A549 treated with Mapracorat at 1 μM for 4 hours (cell line): Measurements from ENCODE around the gene AHCYL2. TPM values are rescaled to one million over a fixed set of nuclear protein-coding genes. Genes with fewer than 3 reads are reported as not detected.

ENCODE experiments used
- total RNA-seq: library from RNA; stranded (reverse); fragments of 200-300 nt; extraction: Qiagen RNA extraction; gene quantifications from 5 replicates; pipeline ENCODE4 v1.2.3, GENCODE V29; 2022

The AHCYL2 gene
- 5.0 to 6.3 TPM (median 5.9 TPM) in 5 replicates for total RNA-seq

GRCh38 chr7:129224251-129225205, at the start of gene AHCYL2:
Gene AHCYL2 (plus strand): TSS chr7:129225030.

DNA sequence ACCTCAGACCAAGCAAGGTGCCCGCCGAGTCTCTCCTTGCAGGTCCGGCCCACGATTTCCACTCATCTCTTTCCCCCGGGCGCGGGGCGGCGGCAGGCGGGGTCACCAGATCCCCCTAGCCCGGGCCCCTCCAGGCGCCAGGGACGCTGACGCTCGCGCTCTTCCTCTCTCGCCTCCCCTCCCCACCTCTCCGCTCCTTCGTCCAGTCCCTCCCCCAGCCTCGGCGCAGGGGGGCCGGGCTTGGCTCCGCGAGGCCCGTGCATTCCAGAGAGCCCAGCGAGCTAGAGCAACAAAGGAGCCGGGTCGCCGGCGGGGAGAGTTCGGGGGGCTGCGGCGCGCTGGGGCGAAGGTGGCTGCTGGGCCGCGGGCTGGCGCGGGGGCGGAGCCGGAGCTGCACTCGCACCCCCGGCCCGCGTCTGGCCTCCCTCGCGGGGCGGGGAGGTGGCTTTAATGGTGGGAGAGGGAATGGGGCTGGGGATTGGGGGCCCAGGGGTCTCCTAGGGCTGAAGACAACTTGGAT, 36.4 kb upstream of the AHCYL2 start, which contains the start of gene SMO:
Gene SMO (plus strand): TSS at position 262 of the 520 bp plus-strand sequence. CDS start 519 bp downstream, outside the sequence.

DNA sequence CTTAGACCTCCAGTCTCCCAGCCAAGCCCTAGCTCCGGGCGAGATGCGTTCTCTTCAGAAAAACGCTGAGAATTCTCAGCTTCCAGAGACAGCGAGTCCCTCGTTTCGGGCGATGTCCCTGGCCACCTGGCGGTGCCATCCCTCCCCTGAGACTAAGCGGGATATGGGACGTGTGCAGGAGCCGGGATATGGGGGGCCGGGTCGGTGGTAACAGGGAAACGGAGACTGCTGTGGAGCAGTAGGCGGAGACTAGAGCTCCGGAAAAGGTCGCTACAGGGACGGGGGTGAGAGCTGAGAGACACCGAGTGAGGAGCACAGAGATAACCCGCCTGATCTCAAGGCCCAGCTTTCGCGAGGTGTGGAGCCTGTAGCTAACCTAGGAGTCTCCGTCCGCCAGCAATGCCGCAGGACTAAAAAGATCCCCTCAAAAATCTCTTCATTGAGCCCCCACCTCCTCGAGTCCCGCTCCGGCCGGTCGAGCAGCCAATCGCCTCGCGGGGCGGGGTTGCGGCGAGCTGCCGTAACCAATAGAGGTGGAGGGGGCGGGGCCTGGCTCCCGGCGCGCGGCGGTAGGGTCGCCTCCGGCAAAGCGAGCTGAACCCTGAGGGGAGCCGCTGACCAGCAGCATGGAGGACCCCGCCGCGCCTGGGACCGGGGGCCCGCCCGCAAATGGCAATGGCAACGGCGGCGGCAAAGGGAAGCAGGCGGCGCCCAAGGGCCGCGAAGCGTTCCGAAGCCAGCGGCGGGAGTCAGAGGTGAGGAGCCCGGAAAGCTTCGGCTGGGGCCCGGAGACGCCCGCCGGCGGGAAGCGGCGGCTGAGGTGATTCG, 209.2 kb downstream of the AHCYL2 start, which contains the start of gene STRIP2:
Gene STRIP2 (plus strand): TSS at position 586 of the 828 bp plus-strand sequence. CDS start 41 bp downstream, at position 627.

Other genes starting within 250 kb of the AHCYL2 start
- gene TNPO3, start 169.9 kb upstream of the AHCYL2 start, total RNA-seq, result 39.8 to 43.3 TPM (median 40.9 TPM) in 5 replicates
- gene TSPAN33, start 80.3 kb upstream of the AHCYL2 start, total RNA-seq, result 4.8 to 6.9 TPM (median 6.3 TPM) in 5 replicates
- gene SMO, start 36.4 kb upstream of the AHCYL2 start, total RNA-seq, result 10.9 to 16.2 TPM (median 13.6 TPM) in 5 replicates
- gene STRIP2, start 209.4 kb downstream of the AHCYL2 start, total RNA-seq, result 5.6 to 7.4 TPM (median 6.5 TPM) in 5 replicates